ENCODE results near the gene DNAH6.

The DNAH6 gene

GRCh38 chr2:84717302-84717701 lies 201.0 kb downstream of the DNAH6 start:
- Mint-ChIP-seq H3K27me3 (ENCODE audit: low read depth) (no peaks in the 10 kb centered on the region), H3K4me3 (no peak overlapping the region), H3K9me3 (no peaks in the 10 kb centered on the region), H3K27ac (peak overlapping the region in 2 of 3 experiments; percentile 26 to 85), H3K36me3 (ENCODE audit: low read depth) (no peaks in the 10 kb centered on the region), H3K4me1 (no peaks in the 10 kb centered on the region)
- no peak for TF ChIP-seq CTCF (IDR thresholded peaks at IDR 0.05; ENCODE audit: unreplicated experiment in 3 of 3)

- no peaks in the 10 kb centered on the region for H3K4me1 Mint-ChIP-seq
- no peak overlapping the region for H3K27ac Mint-ChIP-seq
- no peaks in the 10 kb centered on the region for H3K36me3 Mint-ChIP-seq (ENCODE audit: low read depth)
- TF ChIP-seq CTCF (IDR thresholded peaks at IDR 0.05; ENCODE audit: unreplicated experiment in 3 of 3): no peak
- H3K27me3 Mint-ChIP-seq (ENCODE audit: low read depth): no peaks in the 10 kb centered on the region
- H3K4me3 Mint-ChIP-seq: no peak overlapping the region
- no peaks in the 10 kb centered on the region for H3K9me3 Mint-ChIP-seq
Observed at GRCh38 chr2:84719434-84719833, 203.1 kb downstream of the DNAH6 start.

GRCh38 chr2:84723831-84724230 lies 207.5 kb downstream of the DNAH6 start:
- Mint-ChIP-seq H3K27ac (no peak overlapping the region), H3K36me3 (ENCODE audit: low read depth) (no peaks in the 10 kb centered on the region), H3K9me3 (no peaks in the 10 kb centered on the region), H3K4me3 (no peak overlapping the region), H3K4me1 (no peaks in the 10 kb centered on the region), H3K27me3 (ENCODE audit: low read depth) (no peaks in the 10 kb centered on the region)
- TF ChIP-seq CTCF (IDR thresholded peaks at IDR 0.05; ENCODE audit: unreplicated experiment in 3 of 3): no peak

- Mint-ChIP-seq H3K27me3 (ENCODE audit: low read depth) (no peaks in the 10 kb centered on the region), H3K27ac (no peak overlapping the region), H3K4me1 (no peaks in the 10 kb centered on the region), H3K9me3 (no peaks in the 10 kb centered on the region), H3K4me3 (no peak overlapping the region), H3K36me3 (ENCODE audit: low read depth) (no peaks in the 10 kb centered on the region)
- TF ChIP-seq CTCF (IDR thresholded peaks at IDR 0.05; ENCODE audit: unreplicated experiment in 3 of 3): no peak
Observed at GRCh38 chr2:84725717-84726116, 209.4 kb downstream of the DNAH6 start.

GRCh38 chr2:84727315-84727714 lies 211.0 kb downstream of the DNAH6 start:
- Mint-ChIP-seq H3K9me3 (no peaks in the 10 kb centered on the region), H3K4me3 (no peak overlapping the region), H3K36me3 (ENCODE audit: low read depth) (no peaks in the 10 kb centered on the region), H3K27me3 (ENCODE audit: low read depth) (no peaks in the 10 kb centered on the region), H3K4me1 (peaks cover 9% of the 10 kb centered on the region), H3K27ac (no peak overlapping the region)
- TF ChIP-seq CTCF (IDR thresholded peaks at IDR 0.05; ENCODE audit: unreplicated experiment in 3 of 3): no peak

GRCh38 chr2:84729224-84729623 lies 212.9 kb downstream of the DNAH6 start:
- Mint-ChIP-seq H3K9me3 (no peaks in the 10 kb centered on the region), H3K27ac (no peak overlapping the region), H3K4me3 (no peak overlapping the region), H3K4me1 (peaks cover 9% of the 10 kb centered on the region), H3K27me3 (ENCODE audit: low read depth) (no peaks in the 10 kb centered on the region), H3K36me3 (ENCODE audit: low read depth) (no peaks in the 10 kb centered on the region)
- TF ChIP-seq CTCF (IDR thresholded peaks at IDR 0.05; ENCODE audit: unreplicated experiment in 3 of 3): no peak
